ENCODE measurements around the gene DAD1.

- TF ChIP-seq, protein P1, sequence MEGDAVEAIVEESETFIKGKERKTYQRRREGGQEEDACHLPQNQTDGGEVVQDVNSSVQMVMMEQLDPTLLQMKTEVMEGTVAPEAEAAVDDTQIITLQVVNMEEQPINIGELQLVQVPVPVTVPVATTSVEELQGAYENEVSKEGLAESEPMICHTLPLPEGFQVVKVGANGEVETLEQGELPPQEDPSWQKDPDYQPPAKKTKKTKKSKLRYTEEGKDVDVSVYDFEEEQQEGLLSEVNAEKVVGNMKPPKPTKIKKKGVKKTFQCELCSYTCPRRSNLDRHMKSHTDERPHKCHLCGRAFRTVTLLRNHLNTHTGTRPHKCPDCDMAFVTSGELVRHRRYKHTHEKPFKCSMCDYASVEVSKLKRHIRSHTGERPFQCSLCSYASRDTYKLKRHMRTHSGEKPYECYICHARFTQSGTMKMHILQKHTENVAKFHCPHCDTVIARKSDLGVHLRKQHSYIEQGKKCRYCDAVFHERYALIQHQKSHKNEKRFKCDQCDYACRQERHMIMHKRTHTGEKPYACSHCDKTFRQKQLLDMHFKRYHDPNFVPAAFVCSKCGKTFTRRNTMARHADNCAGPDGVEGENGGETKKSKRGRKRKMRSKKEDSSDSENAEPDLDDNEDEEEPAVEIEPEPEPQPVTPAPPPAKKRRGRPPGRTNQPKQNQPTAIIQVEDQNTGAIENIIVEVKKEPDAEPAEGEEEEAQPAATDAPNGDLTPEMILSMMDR (conservative IDR thresholded peaks at IDR 0.05; ENCODE audit: low read depth, low read length): no peak
- TF ChIP-seq EZH2 (IDR thresholded peaks at IDR 0.05; ENCODE audit: low read length, unreplicated experiment): no peak
Observed at GRCh38 chr14:22540293-22540692, 48.7 kb downstream of the DAD1 start.
